Stimulated activated CD4-positive, alpha-beta T cell treated with anti-CD3 and anti-CD28 coated beads, Interleukin-1b, Interleukin-23, amount 100 ng/mL, for 4 hours (primary cell): ENCODE results near the gene MTMR12.

Source experiments
- DNase-seq, 2 donors: peaks; one replicate each; pipeline ENCODE4 v3.0.0-alpha.2; 2020; ENCODE audit warnings: low read depth in 2 of 2

Gene MTMR12

DNA sequence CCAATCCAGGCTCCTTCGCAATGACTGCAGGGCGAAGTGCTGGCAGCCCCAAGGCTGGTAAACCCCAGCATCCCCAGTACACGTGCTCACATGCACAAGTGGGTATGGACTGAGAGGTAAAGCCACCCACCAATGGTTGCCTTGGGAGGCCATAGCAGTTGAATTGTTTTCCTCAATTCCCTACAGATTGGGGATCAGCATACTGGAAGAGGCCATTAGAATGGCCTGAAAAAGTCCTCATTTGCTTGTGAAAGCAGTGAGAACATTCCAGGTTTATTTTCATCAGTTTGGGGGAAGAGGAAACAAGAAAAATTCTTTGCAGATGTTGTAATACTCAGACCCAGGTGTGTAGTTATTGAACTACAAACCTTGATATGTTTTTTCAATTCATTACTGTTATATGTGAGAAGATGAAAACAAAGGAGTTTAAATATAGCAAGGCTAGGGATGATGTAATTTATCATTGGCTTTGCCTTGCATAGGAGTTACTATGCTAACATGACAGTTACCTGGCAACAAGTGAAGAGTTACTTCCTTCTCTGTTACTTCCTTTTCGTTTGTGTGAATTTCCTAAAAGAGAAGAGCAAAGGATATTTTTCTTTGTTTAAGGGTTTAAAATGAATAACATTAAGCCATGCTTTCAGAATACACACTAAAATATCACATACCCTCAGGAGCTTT lies 36.4 kb downstream of the MTMR12 start:
- DNase-seq, result no peak

DNA sequence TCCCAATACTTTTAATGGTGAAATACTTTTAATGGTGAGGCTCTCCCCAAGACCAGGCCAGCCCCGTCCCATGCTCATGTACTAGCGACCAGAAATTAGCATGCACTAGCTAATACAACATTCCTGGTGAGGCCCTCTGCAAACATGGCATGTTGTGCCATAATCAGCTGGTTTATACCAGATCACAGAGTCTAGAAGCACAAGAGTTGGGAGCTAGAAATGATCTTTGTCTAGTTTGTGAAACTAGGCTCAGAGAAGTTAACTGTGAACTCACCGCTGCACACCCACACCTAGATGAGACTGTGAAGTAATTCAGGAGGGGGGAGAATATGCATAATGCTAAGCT lies 37.4 kb downstream of the MTMR12 start:
- no peak for DNase-seq

DNA sequence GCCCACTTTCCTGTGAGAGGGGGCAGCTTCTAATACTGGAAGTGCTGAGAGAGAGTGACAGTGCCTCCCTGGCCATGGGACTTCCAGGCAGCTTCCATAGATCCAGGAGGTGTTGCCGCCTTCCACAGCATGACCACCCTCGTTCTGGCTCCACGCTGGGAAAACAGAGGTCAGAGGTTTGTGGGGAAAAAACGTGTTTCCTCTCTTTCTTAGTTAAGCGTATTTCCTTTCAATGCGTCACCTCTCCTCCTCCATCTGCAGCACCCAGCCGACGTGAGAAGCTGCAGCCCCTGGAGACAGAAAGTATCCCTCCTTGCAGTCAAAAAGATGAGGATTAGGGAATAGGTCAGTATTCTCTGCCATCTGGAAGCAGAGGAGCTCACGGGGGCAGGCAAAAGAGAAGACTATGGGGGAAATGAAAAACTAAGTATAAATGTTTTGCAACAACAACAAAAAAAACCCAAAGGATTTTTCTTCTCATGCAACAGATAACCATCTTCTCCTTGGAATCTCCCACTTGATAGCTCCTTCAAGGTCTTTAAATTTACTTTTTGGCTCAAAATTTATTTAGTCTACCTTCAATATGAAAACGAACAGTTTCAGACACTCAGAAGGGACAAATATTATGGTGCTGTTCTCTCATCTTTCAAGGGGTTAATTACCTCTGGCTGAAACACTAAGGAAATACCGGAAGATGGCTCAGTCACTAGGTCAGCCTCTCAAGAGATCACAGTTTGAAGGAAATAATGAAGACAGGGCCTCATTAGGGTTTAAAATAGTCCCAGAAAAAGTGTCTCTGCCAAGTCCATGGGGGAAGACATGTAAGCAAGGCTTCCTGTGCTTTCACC lies 38.0 kb downstream of the MTMR12 start:
- no peak for DNase-seq

DNA sequence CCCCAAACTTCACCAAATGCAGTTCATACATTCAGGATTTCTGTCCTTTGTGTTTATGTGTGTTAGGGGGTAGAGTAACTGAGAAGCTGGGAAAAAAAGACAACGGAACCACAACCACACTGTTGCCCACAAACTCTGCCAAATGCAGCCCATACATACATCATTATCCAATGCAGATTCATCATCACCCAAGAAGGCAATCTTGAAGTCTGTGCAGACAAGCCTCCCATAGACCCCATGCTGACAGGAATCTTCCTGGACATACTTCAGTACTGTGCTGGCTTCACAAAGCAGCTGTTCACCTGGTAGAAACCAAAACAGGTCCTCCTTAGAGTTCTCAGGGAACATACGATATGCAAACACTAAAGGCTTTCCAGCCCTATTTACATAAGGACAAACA lies 38.9 kb downstream of the MTMR12 start:
- DNase-seq, result no peak

DNA sequence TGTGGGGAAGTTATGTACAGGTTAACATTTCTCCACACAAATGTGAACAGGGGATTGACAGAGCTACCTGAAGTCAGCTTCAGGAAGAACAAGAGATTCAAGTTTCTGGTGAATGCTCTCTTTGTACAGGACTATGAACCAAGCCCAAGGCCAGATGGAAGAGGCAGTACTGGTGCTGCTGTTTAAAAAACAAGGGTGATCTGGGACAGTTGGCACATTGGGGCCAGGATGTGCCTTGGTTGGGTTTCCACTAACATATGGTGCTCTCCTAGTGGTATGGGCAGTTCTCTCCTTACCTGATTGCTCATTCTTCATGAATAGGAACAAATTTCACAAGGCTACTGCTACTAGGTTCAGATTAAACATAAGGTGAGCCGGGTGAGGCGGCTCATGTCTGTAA lies 40.0 kb downstream of the MTMR12 start:
- DNase-seq, result no peak

DNA sequence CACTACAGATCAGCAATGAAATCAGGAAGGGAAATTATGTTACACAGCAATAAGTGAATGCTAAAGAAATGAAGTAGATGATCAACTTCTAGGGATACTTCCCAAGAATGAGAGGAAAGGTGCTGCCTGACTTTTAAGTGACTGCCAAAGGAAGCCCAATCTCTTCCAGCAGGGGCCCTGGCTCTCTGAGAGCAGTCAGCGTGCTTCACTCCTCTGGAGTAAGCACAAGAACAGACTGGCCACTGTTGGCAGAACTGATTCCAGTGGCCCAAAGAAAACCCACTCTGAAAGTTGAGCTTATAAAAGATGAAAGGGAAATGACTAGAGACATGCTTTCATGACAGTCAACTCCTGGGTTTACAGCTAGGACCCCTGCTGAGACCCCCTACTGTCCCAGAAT lies 41.8 kb downstream of the MTMR12 start:
- DNase-seq, result no peak

DNA sequence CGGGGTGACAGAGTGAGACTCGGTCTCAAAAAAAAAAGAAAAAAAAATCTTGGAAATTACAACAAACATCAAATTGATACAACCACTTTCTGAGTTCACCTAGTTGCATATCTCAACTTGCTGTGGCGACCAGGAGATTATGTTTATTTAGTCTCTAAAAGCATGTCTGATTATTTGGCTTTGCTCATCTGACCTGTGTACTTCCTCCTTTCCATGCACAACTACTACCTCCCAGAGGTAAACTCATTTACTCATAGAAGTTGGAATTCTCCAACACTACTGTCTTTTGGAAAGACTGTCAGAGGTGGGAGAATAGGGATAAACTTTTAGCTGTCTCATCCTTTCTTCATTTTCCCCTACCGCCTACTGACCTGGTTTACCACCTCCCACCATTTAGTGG lies 42.6 kb downstream of the MTMR12 start:
- DNase-seq, result no peak

DNA sequence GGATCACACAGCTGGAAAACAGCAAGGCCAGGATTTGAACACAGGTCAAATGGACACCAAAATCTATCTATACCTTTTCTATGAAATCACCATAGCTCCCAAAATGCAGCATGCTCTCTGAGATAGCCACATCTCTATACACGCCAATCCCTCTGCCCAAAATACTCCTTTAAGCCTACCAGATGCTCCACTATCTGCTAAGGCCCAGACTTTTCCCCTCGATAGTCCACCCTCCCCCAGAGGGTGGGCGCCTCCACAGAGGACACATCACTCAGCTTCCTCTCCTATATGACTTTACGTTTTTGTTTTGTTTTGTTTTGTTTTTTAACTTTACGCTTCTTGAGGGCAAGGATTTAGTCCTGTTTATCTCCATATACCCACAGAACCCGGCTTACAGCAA lies 46.8 kb downstream of the MTMR12 start:
- no peak for DNase-seq

DNA sequence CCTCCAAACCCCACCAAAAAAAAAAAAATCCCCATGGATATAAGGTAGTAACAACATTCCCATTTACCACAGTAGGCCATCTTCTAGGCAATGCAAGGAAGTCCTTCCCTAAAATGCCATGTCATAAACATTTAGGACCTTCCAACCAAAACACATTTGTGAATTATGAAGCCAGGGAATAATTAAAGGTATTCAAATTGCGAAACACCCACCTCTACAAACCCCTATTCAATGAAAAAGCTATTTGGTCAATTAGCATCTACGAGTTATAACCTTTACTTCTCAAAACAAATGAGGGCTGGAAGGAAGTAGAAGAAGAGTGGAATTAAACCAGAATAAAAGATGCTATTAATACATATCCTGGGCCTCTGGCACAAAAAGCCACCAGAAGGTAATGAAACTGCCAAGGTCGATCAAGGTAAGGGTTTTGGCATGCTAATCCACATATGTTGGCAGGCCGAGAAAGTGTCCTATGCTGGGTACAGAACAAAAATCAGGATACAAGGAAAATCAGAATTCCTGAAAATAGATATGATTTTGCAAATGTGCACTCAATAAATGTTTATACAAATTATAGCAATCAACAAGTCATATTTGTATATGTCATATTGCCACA lies 47.7 kb downstream of the MTMR12 start:
- DNase-seq, result no peak

DNA sequence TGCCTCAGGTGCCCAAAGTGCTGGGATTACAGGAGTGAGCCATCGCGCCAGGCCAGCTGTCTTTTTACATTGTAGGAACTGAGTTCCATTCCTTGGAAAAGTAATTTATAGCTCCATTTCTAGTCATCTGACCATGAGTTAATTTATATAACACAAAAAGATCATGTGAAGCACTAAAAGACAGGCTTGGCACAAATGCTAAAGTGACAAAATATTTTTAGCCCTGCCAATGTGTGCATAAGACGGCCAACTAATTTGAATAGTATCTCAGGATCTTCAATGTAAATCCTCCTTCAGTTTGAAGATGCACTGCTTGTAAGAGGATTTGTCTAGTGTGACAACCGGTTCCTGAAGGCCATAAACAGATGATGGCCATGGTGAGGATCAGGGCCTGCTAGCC lies 49.1 kb downstream of the MTMR12 start:
- no peak for DNase-seq

DNA sequence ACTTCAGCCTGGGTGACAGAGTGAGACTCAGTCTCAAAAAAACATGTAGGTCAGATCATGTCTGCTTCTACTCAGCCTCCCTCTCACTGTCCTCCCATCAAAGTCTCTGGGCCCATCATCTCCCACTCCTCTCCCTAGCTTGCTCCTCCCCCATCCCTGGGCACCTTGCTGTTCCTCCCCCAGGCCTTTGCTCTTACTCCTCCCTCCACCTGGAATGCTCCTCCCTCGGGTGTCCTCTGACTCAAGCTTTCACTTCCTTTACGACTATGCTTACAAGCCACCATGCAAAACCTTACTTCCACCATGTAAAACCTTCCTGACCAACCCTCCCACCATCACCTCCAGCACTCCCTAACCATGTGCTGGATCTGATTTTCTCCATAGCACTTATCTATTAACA lies 51.5 kb downstream of the MTMR12 start:
- no peak for DNase-seq

DNA sequence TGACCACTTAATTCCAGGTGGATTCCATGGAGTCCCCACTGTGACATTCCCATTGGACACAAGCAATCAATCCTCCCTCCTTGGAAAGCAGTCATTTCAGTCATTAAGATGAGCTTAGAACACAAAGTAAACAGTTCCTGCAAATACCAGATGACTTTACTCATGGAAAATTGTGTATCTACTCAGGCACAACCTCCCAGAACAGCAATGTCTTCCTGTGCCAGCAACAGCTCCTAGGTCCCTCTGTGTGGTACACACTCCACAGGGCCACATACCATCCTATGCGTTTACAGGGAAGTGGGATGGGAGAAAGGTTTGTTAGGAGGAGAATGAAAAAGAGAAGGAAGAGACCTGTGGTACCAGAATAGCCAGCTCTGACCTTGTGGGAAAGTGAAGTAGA lies 53.7 kb downstream of the MTMR12 start:
- no peak for DNase-seq

DNA sequence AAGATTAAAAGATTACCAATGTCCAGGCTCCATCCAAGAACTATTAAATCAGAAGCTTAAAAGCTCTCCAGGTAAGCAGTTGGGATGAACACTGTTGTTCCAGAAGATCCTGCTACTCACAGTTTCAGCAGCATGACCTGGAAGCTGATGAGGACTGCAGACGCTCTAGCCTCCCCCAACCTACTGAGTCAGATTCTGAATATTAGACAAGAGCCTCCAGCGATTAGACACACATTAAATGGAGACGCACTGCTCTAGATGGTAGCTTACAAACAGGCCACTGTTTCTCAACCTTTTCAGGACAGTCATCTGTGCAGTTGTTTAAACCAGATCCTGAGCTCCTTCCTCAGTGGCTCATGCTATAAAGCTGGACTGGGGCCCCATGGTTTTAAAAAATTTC lies 54.3 kb downstream of the MTMR12 start:
- no peak for DNase-seq

DNA sequence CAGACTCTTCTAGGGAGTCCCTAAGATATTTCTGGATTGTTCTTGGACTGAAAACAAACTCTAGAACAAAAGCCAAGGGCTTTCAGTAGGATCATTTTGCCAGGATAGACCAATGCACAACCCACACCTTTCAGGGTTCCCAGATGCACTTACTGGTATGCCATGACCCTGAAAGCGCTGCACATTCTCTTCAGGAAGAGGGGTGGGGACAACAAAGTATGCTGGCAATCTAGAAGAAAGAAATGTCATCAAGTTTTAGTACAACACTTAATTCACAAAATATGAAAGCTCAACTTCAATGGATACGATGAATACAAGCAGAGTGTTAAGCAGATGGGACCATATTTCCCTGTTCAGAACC lies 57.2 kb downstream of the MTMR12 start:
- no peak for DNase-seq

DNA sequence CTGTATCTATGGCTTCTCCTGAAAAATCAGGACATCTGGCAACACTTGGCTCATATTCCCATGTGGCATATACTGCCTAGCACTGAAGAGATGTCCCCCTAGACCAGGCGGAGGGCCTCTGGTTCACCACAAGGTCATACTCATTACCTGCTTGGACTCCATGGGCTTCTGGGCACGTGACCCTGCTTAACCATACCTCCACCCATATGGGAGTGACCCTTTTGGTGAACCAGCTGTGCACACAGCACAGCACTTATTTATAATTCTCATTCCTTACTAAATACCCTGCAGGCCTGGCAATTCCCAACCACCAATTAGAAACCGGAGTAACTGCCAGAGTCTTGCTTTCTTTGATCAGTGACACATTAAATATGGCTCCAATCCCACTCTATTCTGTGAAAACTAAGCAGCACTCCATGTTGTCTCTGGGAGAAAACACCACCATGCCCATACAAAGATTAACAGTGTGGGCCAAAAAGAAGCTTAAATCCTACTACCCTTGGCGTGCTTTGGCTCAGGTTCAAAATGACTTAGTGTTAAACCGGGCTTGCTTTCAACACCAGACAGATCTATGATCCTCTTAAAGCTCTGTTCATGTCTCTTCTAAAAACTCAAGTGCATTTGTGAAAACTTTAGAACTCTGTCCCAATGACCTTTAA lies 57.7 kb downstream of the MTMR12 start:
- DNase-seq, result no peak

DNA sequence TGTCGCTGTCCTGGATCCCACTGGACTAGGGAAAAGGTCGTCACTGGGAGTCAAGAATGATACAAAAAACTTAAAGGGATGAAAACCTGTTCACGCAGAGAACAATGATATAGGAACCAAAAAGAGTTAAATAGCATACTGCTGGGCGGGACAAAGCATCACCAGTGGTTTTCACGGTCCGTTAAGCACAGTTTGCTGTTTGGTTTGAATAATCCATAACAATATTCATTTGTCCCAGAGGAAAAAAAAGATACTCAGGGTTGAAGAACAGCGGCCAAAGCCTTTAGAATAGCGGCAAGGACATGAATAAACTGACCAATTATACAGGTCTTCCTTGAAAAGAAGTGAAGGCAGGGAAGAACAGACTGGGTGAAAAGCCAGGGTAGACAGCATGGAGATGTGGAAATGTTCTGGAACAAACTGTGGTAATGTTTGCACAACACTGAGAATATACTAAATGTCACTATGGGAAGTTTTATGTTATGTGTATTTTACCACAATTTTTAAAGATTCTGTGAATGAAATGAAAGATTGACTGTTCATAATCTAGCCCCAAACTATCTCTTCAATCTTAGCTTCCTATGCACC lies 60.8 kb downstream of the MTMR12 start:
- DNase-seq, result no peak

DNA sequence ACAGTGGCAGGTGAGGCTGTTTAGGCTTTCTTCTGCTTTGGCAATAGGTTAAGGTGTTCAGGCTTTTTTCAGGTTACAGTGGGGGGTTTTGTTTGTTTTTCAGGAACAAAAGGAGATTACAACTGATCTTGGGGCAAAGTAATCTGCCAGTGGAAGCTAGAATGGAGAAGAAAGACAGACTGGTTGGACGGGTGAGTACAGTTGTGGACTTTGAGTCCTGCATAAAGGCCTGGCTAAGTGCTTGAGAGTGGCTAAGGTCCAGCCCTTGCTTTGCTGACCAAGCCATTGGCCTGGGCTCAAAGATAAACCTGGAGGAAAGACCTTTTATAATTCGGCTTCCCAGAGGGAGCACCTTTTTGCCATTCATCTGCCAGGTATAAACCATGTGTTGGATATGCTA lies 63.1 kb downstream of the MTMR12 start:
- no peak for DNase-seq

DNA sequence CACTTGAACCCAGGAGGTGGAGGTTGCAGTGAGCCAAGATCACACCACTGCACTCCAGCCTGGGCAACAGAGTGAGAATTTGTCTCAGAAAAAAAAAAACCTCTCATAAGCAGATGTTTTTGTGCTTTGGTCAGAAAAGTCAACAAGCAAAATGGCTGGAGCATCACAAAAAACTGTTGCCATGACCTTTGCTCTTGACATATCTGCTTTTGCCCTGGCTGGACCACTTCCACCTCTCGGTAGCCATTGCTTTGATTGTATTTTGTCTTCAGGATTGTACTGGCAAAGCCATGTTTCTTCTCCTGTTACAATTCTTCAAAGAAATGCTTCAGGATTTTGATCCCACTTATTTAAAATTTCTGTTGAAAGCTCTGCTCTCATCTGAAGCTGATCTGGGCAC lies 67.0 kb downstream of the MTMR12 start:
- no peak for DNase-seq

DNA sequence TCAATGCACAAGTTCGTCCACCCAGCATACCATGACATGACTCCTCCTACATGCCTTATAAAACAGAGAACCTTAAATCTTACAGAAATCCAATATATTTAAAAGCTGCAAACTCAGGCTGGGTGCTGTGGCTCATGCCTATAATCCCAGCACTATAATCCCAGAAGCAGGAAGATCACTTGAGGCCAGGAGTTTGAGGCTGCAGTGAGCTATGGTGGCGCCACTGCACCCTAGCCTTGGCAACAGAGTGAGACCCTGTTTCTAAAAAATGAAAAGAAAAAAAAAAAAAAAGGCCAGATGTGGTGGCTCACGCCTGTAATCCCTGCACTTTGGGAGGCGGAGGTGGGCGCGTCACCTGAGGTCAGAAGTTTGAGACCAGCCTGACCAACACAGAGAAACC lies 68.7 kb downstream of the MTMR12 start:
- DNase-seq, result no peak

DNA sequence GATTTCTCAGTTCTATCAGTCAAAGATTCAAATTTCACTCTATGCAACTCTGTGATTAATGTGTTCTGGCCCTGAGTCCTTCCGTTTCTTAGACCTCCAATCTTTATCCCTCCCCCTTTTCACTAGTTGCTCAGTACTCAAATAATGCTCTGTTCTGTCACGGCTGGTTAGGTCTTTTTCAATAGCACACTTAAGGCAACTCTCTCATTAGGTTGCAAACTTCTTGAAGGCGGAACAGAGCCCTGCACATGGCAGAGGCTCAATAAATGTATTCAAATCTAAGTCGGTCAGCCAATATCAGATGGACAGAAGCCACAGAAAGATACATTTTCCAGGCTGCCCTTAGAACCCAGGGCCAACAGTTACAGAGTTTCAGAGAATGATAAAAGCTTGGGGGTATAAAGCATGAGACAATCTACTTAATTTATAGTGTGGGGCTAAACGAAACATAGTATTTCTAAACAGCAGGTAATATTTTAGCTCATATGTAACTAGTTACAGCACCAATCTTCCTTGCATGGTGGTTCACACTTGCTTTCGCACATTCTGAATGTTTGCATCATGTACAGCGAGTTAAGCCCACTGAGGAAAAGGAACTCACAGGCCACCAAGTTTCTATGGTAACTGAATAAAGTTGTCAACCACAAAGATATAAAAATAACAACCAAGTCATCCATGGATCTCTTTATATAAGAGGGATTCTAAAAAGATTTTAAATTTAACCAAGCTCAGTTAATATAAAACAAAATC lies 71.5 kb downstream of the MTMR12 start:
- no peak for DNase-seq

DNA sequence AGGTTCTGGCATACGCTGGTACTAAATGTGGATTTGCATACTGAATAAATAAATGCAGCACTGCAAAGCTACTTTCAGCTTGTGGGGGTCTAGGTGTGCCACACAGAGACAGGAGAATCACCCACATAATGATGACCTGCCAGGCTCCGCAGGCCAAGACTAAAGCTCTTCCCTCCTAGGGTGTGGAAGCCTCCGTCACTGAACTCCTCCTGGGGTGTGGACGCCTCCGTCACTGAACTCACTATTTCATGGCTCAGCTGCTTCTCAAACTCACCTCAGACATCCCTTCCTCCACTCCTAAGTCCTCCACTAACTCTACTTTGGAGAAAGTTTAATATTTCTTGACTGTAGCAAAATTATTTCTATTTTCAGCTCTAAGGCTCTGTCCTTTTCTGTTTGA lies 73.4 kb downstream of the MTMR12 start:
- DNase-seq, result no peak
